Activated CD4-positive, alpha-beta memory T cell treated with anti-CD3 and anti-CD28 coated beads for 36 hours (primary cell): ENCODE measurements around the gene SH3RF3. TPM values are rescaled to one million over a fixed set of nuclear protein-coding genes. Genes with fewer than 3 reads are reported as not detected.

Source experiments
- CTCF ChIA-PET: fragments of 350-600 bp; sonication (Branson Sonifier 250); formaldehyde crosslinking; loops from one replicate; lab custom pipeline; 2021; ENCODE audit warnings: antibody characterized with exemption, inconsistent platforms; lab: Charles Lee
- POLR2A ChIA-PET: fragments of 350-600 bp; sonication (Branson Sonifier 250); formaldehyde crosslinking; loops from one replicate; lab custom pipeline; 2021; ENCODE audit warnings: antibody characterized with exemption; lab: Charles Lee
- DNase-seq: peaks from one replicate; pipeline ENCODE4 v3.0.0-alpha.2; 2020
- H3K27ac Mint-ChIP-seq: one replicate; pipeline ENCODE4 v1.8.0; 2021; ENCODE audit warnings: mixed read lengths
- H3K27me3 Mint-ChIP-seq: one replicate; pipeline ENCODE4 v1.8.0; 2021; ENCODE audit warnings: mixed read lengths
- H3K36me3 Mint-ChIP-seq: one replicate; pipeline ENCODE4 v1.8.0; 2021; ENCODE audit warnings: mixed read lengths
- H3K4me1 Mint-ChIP-seq: one replicate; pipeline ENCODE4 v1.8.0; 2021; ENCODE audit warnings: low read depth, mixed read lengths
- H3K4me3 Mint-ChIP-seq: one replicate; pipeline ENCODE4 v1.8.0; 2021; ENCODE audit warnings: mild to moderate bottlenecking, mixed read lengths
- H3K9me3 Mint-ChIP-seq: one replicate; pipeline ENCODE4 v1.8.0; 2021; ENCODE audit warnings: mixed read lengths
- intact Hi-C: fragments of 100-400 bp; cut with micrococcal nuclease; formaldehyde crosslinking; loops from one replicate; pipeline ENCODE4 v1.15.1; 2023
- total RNA-seq, 2 experiments: library from RNA; stranded (reverse); gene quantifications; one replicate each; pipeline ENCODE4 v1.2.3, GENCODE V29; 2021

SH3RF3 gene
- total RNA-seq, 2 experiments from 2014 or later = 0.33 to 0.34 TPM

GRCh38 chr2:109202486-109202885, 73.5 kb downstream of the SH3RF3 start:
- Mint-ChIP-seq H3K9me3 (no peaks in the 10 kb centered on the region), H3K4me1 (no peaks in the 10 kb centered on the region), H3K27me3 (peaks cover 7% of the 10 kb centered on the region), H3K36me3 (no peaks in the 10 kb centered on the region), H3K4me3 (no peak overlapping the region), H3K27ac (no peak overlapping the region)
- intact Hi-C loops = no loop called here
- POLR2A ChIA-PET = no interaction called here
- DNase-seq = no peak
- CTCF ChIA-PET = no interaction called here

DNA sequence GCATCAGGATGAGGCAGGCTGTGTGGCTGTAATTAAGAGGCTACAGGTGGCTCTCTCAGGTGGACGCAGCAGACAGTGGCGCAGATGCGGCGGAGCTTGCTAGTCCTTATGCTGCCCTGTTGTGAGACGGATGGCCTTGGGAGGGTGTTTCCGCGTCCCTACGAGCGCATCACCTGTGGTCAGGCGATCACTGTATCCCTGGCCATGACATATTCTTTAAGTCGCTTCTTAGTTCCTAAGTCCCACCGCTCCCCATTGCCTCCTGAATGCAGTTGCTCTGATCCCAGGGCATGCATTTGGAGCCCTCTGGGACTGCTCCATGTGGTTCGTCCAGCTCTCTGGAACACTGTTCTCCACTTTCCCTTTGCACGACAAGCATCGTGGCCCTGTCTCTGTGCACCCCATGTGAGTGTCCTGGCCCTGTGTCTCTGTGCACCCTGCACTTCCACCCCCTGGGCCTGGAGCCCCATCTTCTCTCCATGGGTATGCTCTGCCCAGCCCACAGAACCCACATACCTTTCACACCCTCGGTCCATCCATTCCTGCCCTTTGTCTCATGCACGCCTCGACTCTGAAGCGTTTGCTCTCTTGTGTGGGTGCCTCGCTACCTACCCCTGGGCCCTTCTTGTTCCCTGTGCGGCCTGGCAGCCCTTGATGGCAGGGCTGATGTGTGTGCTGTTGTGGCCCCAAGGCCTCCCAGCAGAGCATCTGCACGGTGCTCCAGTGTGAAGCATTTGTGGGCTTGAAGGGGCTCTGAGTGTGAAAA, 74.4 kb downstream of the SH3RF3 start:
- H3K27me3 Mint-ChIP-seq = peaks cover 10% of the 10 kb centered on the region
- no peak for DNase-seq
- peaks cover 2% of the 10 kb centered on the region for H3K36me3 Mint-ChIP-seq
- ChIA-PET POLR2A (no interaction called here), CTCF (no interaction called here)
- no peak overlapping the region for H3K4me3 Mint-ChIP-seq
- no peak overlapping the region for H3K27ac Mint-ChIP-seq
- H3K9me3 Mint-ChIP-seq = peaks cover 3% of the 10 kb centered on the region
- intact Hi-C loops = no loop called here
- H3K4me1 Mint-ChIP-seq = no peaks in the 10 kb centered on the region

DNA sequence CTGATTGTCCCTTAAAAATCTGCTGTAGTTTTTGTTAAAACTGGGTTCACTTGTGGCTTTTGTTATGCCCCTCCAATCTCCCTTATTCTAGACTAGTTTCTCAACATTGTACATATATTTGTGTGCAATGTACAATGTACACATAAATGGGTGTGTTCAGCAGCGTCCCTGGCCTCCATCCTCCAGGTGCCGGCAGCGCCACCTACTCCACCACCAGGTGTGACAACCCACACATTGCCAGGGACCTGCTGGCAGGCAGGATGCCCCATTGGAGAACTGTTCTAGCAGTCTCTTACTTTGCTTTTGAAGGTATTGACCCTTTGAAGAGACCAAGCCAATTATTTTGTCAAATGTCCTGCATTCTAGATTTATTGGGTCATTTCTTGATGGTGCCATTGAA, 75.4 kb downstream of the SH3RF3 start:
- Mint-ChIP-seq H3K4me3 (no peak overlapping the region), H3K27ac (no peak overlapping the region), H3K36me3 (peaks cover 2% of the 10 kb centered on the region), H3K27me3 (peaks cover 17% of the 10 kb centered on the region), H3K9me3 (peaks cover 7% of the 10 kb centered on the region), H3K4me1 (no peaks in the 10 kb centered on the region)
- ChIA-PET POLR2A (no interaction called here), CTCF (no interaction called here)
- DNase-seq = no peak
- intact Hi-C loops = no loop called here

DNA sequence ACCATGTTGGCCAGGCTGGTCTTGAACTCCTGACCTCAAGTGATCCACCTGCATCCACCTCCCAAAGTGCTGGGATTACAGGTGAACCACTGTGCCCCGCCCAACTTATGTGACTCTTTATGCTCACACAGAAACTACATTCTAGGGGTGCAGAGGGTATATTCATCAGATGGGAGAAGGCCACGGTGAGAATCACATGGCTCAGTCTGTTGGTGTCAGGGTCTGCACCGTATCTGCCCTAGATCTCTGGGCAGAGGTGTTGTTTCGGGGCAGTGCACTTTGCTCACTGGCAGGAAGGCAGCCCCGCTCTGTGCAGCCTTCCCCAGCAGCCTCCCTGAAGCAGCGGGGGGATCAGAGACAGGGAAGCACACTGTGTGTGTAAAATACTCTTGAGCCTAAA, 76.4 kb downstream of the SH3RF3 start:
- POLR2A ChIA-PET = interaction anchor here (0.7 kb wide), 1 partner anchor 273 kb away, joined by 5 read pairs; no protein-coding TSS in a partner anchor
- DNase-seq = no peak
- CTCF ChIA-PET = no interaction called here
- Mint-ChIP-seq H3K27me3 (peaks cover 25% of the 10 kb centered on the region), H3K27ac (no peak overlapping the region), H3K36me3 (peaks cover 2% of the 10 kb centered on the region), H3K4me1 (peaks cover 1% of the 10 kb centered on the region), H3K4me3 (no peak overlapping the region), H3K9me3 (peaks cover 7% of the 10 kb centered on the region)
- intact Hi-C loops = no loop called here

DNA sequence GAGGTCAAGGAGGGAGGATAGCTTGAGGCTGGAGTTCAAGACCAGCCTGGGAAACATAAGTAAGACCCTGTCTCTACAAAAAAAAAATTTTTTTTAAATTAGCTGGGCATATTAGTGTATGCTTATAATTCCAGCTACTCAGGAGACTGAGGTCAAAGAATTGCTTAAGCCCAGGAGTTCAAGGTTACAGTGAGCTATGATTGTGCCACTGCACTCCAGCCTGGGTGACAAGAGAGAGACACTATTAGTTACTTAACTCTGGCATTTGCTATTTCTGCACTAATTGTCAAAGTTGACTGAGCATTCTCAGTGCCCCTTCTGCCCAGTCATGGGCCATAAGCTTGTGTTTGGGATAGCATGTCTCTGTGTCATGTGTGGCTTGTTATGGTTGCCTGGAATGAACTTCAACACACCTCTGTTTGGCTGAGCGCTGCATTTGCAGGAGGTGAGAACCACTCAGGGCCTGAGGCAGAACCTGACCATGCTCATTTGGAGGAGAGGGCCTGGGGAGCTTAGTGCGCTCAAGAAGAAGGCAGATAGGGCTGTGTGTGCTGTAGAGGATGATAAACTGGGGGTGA, 77.7 kb downstream of the SH3RF3 start:
- peaks cover 7% of the 10 kb centered on the region for H3K9me3 Mint-ChIP-seq
- H3K27ac Mint-ChIP-seq = no peak overlapping the region
- ChIA-PET CTCF (interaction anchor here (0.6 to 1.0 kb wide), 2 partner anchors 106 to 218 kb away, joined by 3 to 5 read pairs; no protein-coding TSS in a partner anchor), POLR2A (no interaction called here)
- intact Hi-C loops = no loop called here
- H3K36me3 Mint-ChIP-seq = peaks cover 2% of the 10 kb centered on the region
- no peak for DNase-seq
- H3K4me3 Mint-ChIP-seq = no peak overlapping the region
- peaks cover 9% of the 10 kb centered on the region for H3K4me1 Mint-ChIP-seq
- H3K27me3 Mint-ChIP-seq = peaks cover 33% of the 10 kb centered on the region

DNA sequence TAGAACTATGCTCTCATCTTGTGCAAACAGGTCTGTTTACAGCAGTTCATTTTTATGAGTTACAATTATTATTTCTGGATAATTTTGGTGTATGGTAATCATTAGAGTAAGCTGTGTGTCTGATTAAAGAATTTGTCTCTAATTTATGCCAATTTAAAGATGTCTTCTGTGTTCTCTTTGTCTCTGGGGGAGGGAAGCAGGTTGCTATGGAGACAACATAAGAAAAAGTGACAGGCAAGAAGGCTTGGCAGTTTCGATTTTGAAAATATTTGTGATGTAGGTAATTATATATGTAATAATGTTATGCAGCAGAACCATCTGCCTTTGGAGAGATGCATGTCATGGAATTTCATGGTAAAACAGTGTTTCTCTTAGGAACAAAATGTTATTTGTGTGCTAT, 78.2 kb downstream of the SH3RF3 start:
- H3K27me3 Mint-ChIP-seq = peaks cover 38% of the 10 kb centered on the region
- ChIA-PET POLR2A (no interaction called here), CTCF (no interaction called here)
- H3K4me1 Mint-ChIP-seq = peaks cover 9% of the 10 kb centered on the region
- H3K4me3 Mint-ChIP-seq = no peak overlapping the region
- intact Hi-C loops = no loop called here
- H3K36me3 Mint-ChIP-seq = peaks cover 2% of the 10 kb centered on the region
- H3K9me3 Mint-ChIP-seq = peaks cover 7% of the 10 kb centered on the region
- no peak overlapping the region for H3K27ac Mint-ChIP-seq
- DNase-seq = no peak

GRCh38 chr2:109208071-109208950, 79.3 kb downstream of the SH3RF3 start:
- peaks cover 2% of the 10 kb centered on the region for H3K36me3 Mint-ChIP-seq
- no peak for DNase-seq
- H3K4me1 Mint-ChIP-seq = peaks cover 16% of the 10 kb centered on the region
- ChIA-PET CTCF (no interaction called here), POLR2A (no interaction called here)
- intact Hi-C loops = no loop called here
- peaks cover 7% of the 10 kb centered on the region for H3K9me3 Mint-ChIP-seq
- no peak overlapping the region for H3K4me3 Mint-ChIP-seq
- peaks cover 49% of the 10 kb centered on the region for H3K27me3 Mint-ChIP-seq
- H3K27ac Mint-ChIP-seq = no peak overlapping the region

- intact Hi-C loops = no loop called here
- H3K36me3 Mint-ChIP-seq = peaks cover 2% of the 10 kb centered on the region
- H3K27ac Mint-ChIP-seq = no peak overlapping the region
- peaks cover 22% of the 10 kb centered on the region for H3K4me1 Mint-ChIP-seq
- H3K9me3 Mint-ChIP-seq = peaks cover 7% of the 10 kb centered on the region
- peaks cover 55% of the 10 kb centered on the region for H3K27me3 Mint-ChIP-seq
- POLR2A ChIA-PET = no interaction called here
- no peak for DNase-seq
- CTCF ChIA-PET = no interaction called here
- no peak overlapping the region for H3K4me3 Mint-ChIP-seq
Measured at GRCh38 chr2:109208951-109209335, 79.9 kb downstream of the SH3RF3 start.

GRCh38 chr2:109209412-109209811, 80.4 kb downstream of the SH3RF3 start:
- no peak for DNase-seq
- ChIA-PET CTCF (no interaction called here), POLR2A (no interaction called here)
- Mint-ChIP-seq H3K4me1 (peaks cover 27% of the 10 kb centered on the region), H3K4me3 (no peak overlapping the region), H3K27ac (no peak overlapping the region), H3K36me3 (peaks cover 2% of the 10 kb centered on the region), H3K9me3 (peaks cover 7% of the 10 kb centered on the region), H3K27me3 (peaks cover 56% of the 10 kb centered on the region)
- intact Hi-C loops = no loop called here

DNA sequence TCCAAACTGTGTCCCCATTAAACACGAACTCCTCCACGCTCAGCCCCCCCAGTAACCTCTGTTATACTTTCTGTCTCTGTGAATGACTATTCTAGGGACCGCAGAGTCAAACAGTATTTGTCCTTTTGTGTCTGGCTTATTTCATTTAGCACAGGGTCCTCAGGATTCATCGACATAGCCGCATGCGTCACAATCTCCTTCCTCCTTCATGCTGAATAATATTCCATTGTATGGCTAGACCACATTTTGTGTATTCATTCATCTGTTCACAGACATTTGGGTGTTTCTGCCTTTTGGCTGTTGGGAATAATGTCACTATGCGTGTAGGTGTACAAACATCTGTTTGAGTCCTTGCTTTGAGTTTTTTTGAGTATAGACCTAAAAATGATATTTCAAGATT, 80.9 kb downstream of the SH3RF3 start:
- CTCF ChIA-PET = no interaction called here
- intact Hi-C loops = loop anchor here (5.0 to 10.0 kb wide), 3 partner anchors 302 to 595 kb away; partner anchors contain the start of gene CCDC138
- H3K36me3 Mint-ChIP-seq = peaks cover 2% of the 10 kb centered on the region
- POLR2A ChIA-PET = no interaction called here
- no peak for DNase-seq
- no peak overlapping the region for H3K4me3 Mint-ChIP-seq
- no peak overlapping the region for H3K27ac Mint-ChIP-seq
- peaks cover 57% of the 10 kb centered on the region for H3K27me3 Mint-ChIP-seq
- H3K4me1 Mint-ChIP-seq = peaks cover 32% of the 10 kb centered on the region
- peaks cover 7% of the 10 kb centered on the region for H3K9me3 Mint-ChIP-seq

DNA sequence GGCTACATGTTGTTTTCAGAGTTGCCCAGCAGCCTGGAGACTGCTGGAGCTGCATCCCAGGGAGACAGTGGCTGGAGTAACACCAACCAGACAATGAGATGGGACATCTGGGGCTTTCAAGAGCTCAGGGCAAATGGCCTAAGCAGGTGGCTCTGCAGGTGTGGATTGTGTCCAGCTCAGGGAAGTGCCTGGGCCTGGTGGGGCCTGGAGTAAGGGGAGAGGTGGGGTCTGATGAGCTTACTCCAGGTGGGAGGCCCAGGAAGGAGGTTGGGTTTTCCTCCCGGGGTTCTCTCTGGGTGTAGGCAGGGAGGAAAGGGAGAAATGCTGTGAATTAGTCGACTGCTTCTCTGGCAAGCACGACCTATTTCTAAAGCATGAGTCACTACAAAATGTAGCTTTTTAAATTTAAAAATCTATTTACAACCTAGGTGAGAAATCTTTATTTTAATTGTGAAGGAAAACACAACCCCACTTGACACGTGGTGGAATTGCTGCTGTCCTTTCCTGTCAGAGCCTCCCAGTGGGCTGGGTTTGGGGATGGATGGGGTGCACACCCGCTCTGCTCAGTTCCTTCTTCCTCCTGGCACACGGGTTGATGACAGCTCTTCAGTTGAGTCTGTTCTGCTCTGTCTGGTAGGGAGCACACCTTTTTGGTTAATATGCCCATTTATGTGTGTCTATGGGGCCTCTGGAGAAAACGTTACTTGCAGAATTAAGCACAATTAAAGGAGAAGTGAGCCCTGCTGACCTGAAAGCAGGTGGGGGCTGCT, 81.6 kb downstream of the SH3RF3 start:
- POLR2A ChIA-PET = no interaction called here
- peaks cover 62% of the 10 kb centered on the region for H3K27me3 Mint-ChIP-seq

More for the DNA sequence above, 81.6 kb downstream of the SH3RF3 start:
- H3K4me1 Mint-ChIP-seq = peaks cover 39% of the 10 kb centered on the region
- no peak overlapping the region for H3K27ac Mint-ChIP-seq
- DNase-seq = no peak
- peaks cover 2% of the 10 kb centered on the region for H3K36me3 Mint-ChIP-seq
- H3K9me3 Mint-ChIP-seq = peaks cover 7% of the 10 kb centered on the region
- CTCF ChIA-PET = no interaction called here
- intact Hi-C loops = loop anchor here (5.0 to 10.0 kb wide), 3 partner anchors 302 to 596 kb away; partner anchors contain the start of gene CCDC138
- no peak overlapping the region for H3K4me3 Mint-ChIP-seq
